ENCODE data around the gene CAPS.
"Not testable (repeated sequence)": the region's sequence is repeated elsewhere in the genome, so short reads cannot be mapped to it uniquely, and the experiment has no call there.

The CAPS gene

DNA sequence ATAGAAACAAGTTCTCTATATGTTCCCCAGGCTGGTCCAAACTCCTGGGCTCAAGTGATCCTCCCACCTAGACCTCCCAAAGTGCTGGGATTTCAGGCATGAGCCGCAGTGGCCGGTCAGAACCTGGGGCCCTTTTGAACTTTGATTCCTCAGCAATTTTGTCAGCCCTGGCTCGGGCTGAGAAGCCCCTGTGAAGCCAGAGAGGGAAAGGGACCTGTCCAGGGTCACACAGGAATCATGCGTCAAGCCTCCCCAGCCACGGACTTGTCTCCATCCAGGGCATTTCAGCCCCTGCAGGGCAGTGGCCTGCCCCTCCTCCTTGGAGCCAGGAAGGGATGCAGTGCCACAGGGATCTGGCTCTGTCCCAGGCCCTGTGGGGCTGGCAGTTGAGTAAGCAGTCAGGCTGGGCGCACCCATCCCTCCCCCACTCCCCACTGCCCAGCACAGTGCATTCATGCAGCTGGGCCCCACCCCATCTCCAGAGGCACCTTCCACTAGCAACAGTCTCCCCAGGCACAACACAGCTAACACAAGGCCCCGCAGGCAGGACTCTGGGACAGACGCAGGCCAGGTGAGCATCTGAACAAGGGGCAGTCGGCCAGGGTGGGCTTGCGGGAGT, at the start of gene CAPS:
Gene CAPS (plus strand): TSS at position 516 of the 619 bp plus-strand sequence. CDS start 153 bp downstream, outside the sequence.
- no peak for DNase-seq

DNA sequence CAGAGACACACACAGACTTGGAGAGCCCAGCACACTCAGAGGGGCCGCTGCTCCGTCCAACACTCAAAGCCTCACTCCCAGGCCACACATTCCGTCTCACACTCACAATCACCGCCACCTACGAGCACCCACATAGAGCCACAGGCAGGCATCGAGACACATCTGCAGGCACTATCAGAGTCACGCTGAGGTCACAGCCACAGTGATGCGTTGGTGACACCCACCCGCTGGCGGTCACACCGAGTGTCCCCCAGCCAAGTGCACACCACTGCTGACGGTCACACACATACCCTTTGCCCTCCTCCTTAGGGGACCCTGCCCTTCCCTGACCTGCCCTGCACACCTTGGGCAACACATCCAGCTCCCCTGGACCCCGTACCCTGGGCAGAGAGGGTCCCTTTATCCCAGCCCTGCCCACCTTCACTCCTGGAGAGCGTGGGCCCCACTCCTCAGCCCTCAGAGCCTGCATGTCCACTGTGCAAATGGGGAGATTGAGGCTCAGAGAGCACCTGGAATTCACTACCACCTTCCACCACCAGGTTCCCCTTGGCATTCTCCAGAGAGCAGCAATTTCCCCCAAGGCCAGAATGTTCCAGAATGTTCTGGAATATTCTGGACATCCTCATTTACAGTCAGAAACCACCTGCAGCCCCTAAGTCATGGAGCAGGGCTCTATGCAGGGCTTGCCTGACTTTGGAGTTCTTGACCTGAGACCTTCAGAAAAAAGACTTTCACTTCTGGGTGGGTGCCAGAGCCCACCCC, 49.1 kb upstream of the CAPS start:
- no peak for DNase-seq

DNA sequence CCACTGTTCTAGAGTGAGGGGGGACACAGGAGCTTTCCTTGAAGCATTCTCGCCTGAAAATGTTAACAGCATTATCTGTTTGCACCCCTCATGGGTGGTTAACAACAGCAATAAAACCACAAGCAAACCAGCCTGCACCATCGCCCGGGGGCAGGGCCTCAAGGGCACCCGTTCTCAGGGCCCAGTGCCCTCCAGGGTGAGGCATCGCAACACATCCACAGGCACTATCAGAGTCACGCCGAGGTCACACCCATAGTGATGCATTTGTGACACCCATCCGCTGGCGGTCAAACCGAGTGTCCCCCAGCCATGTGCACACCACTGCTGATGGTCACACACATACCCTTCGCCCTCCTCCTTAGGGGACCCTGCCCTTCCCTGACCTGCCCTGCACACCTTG, 48.3 kb upstream of the CAPS start:
- DNase-seq: no peak

DNA sequence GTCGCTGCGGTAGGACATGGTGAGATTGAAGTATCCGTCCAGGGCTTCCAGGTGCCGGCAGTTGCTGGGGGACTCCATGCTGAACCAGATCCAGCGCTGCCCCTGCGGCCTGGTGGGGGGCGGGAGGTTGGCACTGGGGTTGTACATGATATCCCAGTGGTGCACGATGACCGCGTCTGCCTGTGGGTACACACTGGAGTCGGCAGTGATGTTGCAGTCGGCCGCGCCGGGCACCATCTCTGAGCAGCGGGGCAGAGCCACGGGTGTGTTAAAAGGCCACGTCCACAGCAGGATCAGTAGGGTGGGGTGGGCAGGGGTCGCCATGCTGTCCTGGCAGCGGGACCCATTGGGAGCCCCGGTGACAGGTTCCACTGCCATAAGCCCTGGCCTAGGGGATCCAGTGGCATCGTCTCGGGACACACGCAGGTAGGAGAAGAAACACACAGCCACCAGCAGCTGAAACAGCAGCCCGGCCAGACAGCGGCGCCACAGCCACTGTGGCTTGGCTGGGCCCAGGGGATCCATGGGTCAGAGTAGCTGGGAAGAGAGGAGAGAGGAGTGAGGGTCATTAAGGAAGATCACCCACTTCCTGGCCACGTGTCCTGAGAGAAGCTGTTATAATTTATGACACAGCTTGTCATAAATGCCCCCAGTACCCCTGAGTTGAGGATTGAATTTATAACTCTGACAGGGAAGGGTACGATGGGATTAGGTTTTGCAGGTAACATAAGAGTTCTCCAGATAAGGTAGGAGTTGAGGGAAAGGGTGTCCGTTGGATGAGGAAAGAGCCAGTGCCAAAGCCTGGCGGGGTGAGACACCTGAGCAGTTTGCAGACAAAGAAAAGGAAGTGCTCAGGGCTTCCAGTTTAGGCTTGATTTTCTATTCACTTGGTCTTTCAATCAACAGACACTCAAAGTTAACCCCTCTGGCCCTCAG, 46.6 kb upstream of the CAPS start:
- DNase-seq: no peak

DNA sequence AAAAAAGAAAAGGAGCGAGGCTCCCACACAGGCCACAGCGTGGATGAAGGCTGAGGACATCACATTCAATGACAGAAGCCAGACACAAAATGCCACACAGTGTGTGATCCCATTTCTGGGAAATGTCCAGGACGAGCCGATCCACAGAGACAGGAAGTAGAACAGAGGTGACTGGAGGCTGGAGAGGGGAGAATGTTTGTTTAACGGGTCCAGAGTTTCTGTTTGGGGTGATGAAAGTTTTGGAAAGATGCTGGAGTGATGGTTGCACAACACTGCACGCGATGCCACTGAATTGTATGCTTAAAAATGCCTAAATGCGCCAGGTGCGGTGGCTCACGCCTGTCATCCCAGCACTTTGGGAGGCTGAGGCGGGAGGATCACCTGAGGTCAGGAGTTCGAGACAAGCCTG, 43.1 kb upstream of the CAPS start:
- DNase-seq: no peak

DNA sequence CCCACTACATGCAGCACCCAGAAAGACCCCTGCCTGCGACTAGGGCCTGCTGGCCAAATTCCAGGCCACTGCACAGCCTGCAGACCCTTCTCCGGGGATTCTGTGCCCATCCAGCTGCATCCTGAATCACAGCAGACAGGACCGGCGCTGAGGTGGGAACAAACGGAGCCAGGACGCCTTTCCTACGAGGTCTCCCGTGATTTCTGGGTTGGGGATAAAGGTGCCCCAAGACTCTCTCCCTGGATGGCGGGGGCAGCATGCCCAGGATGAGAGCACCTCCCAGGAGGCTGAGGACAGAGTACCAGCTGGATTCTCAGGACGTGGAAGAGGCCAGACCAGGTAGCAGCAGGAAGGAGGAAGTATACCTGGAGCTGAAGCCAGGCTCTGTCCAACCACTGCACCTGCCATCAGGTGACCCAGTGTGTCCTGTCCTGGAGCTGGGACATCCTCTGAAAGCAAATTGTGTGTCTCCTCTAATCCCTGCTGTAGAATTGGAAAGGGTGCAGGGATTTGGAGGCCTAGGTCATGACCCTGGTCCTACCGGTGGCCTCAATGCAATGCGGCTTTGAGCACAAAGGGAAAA, 40.3 kb upstream of the CAPS start:
- no peak for DNase-seq

DNA sequence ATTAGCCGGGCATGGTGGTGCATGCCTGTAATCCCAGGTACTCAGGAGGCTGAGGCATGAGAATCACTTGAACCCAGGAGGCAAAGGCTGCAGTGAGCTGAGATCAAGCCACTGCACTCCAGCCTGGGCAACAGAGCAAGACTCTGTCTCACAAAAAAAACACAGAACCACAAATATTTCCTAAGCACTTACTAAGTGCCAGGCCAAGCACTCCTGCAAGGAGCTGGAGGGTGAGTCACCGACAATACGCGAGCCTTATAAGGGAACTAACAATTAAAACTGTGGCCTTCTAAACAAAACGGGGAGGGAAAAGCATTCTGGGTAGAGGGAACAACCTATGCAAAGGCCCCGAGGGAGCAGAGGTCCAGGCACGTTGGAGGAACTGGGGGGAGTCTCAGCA, 39.6 kb upstream of the CAPS start:
- DNase-seq: not testable (repeated sequence)

DNA sequence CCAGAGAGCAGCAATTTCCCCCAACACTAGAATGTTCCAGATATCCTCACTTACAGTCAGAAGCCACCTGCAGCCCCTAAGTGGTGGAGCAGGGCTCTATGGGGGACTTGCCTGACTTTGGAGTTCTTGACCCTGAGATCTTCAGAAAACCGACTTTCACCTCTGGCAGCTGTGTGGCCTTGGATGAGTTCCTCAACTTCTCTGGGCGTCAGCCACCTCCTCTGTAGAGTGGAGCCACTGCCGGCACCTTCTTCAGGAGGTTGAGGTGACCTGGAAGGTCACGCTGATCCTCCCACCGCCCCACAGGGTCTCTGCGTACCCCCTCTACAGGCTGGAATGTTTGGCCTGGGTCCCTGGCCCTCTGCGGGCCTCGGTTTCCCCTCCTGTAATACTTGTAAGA, 36.6 kb upstream of the CAPS start:
- DNase-seq: no peak

DNA sequence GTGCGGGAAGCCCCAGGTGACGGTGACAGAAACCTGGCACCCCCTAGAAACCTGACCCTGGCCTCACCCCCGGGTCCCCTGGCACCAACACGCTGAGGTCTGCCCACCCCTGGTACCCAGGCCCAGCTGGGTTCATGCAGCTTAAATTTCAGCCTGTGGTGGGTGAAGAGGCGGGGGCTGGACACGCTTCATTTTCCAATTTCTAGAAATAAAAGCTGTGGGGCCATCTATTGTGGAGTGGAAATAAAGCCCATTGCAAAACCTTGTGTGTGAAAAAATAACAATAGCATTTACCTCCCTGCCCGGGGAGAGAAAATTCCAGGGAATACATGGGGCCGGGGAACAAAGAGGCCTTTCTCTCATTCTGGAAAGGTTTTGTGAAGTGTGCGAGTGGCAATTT, 36.2 kb upstream of the CAPS start:
- DNase-seq: no peak

DNA sequence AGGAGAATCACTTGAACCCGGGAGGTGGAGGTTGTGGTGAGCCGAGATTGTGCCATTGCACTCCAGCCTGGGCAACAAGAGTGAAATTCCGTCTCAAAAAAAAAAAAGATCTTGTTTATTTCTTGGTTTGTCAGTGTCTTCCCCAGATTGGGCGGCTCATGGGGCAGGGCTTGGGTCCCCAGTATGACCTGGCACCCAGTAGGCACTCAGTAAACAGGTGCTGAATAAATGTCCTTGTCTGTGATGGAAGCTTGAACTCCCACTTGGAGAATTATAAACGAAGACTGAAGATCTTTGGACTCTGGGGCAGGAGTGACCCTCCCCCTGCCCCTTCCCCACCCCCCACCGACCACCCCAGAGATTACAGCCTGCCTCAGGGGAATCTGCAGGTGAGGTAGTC, 33.9 kb upstream of the CAPS start:
- no peak for DNase-seq

DNA sequence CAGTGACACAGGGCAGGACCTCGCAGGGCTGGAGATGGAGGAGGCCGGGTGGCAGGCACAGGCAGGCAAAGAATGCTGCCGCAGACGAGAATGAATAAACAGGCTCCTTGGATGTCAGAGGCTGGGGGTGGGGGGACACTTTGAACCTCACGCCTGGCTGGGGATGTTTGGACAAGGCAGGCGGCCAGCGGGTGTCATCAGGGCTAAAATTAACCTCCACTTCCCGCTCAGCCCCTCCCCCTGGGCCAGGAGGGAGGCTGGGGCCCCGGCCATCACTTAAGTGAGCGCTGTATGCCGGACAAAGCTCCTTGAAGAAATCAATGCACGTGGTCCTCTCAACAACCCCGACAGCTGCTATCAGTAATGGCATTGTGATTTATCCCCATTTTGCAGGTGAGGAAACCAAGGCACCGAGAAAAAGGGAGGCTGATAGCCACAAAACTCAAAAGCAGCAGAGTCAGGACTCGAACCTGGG, 33.4 kb upstream of the CAPS start:
- no peak for DNase-seq

DNA sequence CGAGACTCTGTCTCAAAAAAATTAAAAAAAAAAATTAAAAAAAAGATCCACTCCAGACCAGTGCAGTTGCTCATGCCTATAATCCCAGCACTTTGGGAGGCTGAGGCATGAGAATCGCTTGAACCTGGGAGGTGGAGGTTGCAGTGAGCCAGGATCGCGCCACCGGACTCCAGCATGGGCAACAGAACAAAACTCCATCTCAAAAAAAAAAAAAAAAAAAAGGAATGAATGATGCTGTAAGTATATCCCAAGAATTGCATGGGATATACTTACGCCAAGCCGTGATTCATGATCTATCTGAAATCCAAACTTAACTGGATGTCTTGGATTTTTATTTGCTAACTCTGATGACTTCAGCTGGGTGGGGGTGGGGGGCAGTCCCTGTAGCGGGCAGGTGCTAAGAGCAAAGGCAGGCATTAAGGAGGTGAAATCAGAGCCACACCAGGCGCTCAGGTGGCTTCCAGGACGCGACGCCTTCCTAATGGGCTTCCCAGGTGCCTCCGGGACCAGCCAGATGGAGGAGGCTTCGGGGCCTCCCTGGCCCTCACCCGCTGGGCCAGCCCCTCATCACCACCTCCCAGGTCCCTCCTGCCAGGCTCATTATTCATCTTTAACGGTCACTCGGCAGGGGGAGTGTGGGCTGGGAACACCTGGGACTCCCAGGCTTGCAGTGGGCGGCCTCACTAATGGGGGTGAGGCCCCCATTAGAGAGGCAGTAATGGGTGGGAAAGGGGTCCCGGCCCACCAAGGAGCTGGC, 32.3 kb upstream of the CAPS start:
- DNase-seq: no peak

DNA sequence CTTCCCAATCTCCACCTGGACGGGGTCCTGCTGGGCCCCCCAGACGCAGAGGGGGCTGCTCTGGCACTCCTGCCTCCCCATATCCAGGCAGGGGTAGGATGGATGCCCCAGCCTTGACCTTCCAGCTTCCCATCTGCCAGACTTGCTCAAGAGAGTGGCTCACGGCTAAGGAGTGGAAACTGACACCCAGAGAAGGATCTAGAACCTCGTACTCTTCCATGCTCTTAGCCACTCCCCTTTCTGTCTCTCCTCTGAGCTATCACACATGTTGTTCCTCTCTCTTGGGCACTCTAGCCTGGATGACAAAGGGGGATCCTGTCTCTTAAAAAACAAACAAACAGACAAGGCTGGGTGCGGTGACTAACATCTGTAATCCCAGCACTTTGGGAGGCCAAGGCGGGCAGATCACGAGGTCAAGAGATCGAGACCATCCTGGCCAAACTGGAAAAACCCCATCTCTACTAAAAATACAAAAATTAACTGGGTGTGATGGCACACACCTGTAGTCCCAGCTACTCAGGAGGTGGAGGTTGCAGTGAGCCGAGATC, 31.6 kb upstream of the CAPS start:
- no peak for DNase-seq

DNA sequence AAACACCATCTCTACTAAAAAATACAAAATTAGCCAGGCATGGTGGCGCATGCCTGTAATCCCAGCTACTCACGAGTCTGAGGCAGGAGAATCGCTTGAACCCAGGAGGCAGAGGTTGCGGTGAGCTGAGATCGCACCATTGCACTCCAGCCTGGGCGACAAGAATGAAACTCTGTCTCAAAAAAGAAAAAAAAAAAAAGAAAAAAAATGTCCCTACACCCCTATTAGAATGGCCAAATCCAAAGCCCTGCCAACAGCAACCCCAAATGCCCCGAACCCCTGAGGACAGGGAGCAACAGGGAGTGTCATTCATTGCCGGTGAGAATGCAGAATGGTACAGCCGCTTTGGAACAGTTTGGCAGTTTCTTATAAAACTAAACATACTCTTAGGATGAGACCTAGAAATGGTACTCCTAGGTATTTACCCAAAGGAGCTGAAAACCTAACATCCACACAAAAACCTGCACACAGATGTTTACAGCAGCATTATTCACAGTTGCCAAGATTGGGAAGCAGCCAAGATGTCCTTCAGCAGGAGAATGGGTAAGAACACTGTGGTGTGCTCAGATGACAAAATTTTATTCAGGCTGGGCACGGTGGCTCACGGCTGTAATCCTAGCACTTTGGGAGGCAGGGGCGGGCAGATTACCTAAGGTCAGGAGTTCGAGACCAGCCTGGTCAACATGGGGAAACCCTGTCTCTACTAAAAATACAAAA, 30.7 kb upstream of the CAPS start:
- DNase-seq: not testable (repeated sequence)

DNA sequence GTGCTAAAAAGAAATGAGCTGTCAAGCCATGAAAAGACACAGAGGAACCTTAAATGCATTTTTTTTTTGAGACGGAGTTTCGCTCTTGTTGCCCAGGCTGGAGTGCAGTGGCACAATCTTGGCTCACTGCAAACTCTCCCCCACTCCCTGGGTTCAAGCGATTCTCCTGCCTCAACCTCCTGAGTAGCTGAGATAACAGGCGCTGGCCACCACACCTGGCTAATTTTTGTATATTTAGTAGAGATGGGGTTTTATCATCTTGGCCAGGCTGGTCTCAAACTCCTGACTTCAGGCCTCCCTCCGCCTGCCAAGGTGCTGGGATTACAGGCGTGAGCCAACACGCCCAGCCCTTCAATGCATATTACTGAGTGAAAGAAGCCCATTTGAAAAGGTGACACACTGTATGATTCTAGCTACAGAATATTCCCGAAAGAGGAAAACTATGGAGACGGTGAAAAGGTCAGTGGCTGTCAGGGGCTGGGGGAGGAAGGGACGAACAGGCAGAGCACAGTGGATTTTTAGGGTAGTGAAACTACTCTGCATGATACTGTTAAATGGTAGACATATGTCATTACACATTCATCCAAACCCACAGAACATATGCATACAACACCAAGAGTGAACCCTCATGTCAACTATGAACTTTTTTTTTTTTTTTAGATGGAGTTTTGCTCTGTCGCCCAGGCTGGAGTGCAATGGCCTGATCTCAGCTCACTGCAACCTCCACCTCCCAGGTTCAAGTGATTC, 29.8 kb upstream of the CAPS start:
- DNase-seq: not testable (repeated sequence)

DNA sequence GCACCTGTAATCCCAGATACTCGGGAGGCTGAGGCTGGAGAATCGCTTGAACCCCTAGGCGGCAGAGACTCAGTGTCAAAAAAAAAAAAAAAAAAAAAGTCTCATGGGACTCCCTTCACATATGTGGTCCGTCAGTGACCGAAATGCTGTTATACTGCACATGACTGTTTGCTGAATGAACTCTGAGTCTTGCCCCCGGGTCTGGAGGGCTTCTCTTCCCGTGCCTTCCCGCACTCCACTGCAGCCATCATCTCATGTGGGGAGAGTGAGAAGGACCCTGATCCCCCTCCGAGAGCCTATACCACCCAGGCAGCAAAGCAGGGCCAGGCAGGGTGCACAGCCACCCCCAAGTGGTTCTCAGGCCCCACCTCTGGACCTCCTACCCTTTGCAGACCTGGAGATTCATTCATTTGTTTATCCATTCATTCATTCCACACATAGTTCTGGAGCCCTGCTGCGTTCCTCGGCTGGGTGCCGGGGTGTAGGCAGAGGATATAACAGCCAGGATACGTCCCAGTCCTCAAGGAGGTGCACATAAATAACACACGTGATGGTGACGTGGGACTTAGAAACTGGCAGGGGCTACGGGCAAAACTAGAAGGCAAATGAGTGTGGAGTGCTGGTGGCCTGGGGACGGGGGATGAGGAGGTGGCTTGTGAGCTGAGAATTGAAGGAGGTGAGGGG, 24.6 kb upstream of the CAPS start:
- DNase-seq: no peak

DNA sequence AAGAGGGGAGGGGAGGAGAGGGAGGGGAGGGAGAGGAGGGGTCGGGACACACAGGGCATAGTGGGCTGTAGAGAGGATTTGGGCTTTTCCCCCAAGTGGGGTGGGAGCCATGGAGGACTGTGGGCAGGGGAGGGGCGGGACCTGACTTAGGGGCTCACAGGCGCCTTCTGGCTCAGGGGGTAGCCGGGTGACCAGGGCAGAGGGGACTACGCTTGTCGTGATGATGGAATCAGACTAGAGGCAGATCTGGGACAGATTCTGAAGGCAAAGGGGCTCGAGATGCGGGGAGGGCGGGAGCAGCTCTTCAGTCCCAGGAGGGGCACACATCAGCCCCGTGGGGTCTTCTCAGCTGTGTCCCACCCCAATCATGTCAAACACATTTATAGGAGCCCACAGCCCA, 24.0 kb upstream of the CAPS start:
- DNase-seq: no peak

DNA sequence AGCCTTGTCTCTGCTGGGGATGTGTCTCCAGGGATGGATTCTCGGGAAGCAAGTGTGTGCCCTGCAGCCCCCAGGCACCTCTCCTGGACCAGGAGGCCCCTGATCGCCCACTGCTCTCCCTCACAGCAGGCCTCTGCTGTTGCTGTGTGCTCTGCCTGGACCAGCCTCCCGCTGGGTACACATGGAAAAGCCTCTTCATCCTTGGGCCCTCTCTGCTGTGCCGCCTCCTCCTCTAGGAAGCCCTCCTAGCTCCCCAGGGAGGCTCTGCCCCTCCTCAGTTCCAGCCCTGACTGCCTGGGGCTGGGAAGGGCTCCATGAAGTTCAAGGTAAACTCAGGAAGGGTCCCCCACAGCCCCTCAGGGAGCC, 22.5 kb upstream of the CAPS start:
- no peak for DNase-seq

DNA sequence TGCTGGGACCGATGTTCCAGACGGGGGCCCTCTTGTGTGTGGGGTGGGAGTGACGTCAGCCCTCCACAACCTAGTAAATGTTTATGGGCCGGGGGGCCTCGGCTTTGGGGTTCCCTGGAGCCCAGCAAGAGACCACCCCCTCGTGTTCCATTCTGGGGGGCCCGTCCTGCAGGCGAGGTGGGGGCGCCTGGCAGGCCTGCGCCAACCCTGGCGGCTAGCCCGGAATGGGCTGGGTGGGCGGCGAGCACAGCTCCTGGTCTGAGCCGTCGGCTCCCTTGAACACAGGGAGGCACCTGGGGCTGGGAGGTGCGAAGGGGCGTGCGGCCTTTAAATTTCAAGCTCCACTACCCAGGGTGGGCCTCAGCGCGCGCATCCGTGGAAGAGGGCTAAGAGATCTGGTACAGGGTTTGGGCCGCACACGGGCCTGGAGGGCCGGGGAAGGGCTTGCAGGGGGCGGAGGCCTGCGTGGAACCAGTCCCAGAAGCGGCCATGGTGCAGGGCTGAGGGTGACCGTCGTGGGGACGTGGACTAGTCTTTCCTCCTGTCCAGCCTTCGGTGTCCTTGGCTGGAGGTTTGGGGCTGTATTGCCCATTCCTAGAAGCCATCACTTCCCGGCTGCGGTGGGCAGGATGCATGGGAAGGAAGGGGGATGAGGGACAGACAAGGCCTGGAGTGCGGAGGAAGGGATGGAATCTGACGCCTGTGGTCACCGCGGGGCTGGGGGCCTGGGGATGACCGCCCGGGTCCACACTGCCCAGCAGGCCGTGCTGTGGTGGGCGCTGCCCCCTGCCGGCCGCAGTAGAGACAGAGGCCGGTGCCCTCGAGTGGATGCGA, 21.9 kb upstream of the CAPS start:
- peak; percentile 24 for DNase-seq

Measured in stimulated activated CD4-positive, alpha-beta T cell treated with anti-CD3 and anti-CD28 coated beads, Interleukin-12 subunit alpha, Interleukin-12 subunit beta, amount 100 ng/mL, for 4 hours (primary cell).